Measurements from ENCODE around the gene CCDC117. TPM values are rescaled to one million over a fixed set of nuclear protein-coding genes. Genes with fewer than 3 reads are reported as not detected.
A peak's percentile ranks its signal among the peaks of the same experiment; 100 is the strongest.
"Not testable (repeated sequence)": the region's sequence is repeated elsewhere in the genome, so short reads cannot be mapped to it uniquely, and the experiment has no call there.

CCDC117 gene
- total RNA-seq, 4 donors from 2014 or later = 19.9 to 27.4 (median 20.1) TPM

DNA sequence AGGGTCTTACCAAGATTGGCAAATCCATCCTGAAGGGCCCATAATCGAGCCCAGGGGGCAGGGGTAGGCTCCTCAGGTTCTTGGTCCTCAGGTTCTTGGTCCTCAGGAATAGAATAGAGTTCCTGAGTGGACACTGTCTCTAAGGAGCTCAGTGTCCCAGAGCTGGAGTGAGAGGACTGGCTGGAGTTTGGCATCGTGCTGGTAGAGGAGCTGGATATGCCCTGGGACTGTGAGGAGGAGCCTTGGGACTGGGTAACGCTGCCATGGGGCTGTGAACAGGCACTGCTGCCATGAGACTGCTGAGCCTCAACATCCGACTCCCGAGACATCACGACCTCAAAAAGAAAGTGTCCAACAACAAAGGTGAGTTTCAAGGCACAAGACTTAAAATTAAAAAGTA lies 38.1 kb upstream of the CCDC117 start:
- Histone ChIP-seq H3K4me3 (no peak overlapping the region), H3K27ac (replicated peaks in 1 of 4) (no peak overlapping the region), H3K27me3 (no peaks in the 10 kb centered on the region), H3K36me3 (no peaks in the 10 kb centered on the region), H3K9me3 (no peaks in the 10 kb centered on the region), H3K4me1 (no peaks in the 10 kb centered on the region)
- TF ChIP-seq POLR2A (IDR thresholded peaks at IDR 0.05; ENCODE audit: low read depth) (no peak), EP300 (IDR thresholded peaks at IDR 0.05) (no peak), POLR2AphosphoS5 (IDR thresholded peaks at IDR 0.05) (no peak)
- TF ChIP-seq, protein P1, sequence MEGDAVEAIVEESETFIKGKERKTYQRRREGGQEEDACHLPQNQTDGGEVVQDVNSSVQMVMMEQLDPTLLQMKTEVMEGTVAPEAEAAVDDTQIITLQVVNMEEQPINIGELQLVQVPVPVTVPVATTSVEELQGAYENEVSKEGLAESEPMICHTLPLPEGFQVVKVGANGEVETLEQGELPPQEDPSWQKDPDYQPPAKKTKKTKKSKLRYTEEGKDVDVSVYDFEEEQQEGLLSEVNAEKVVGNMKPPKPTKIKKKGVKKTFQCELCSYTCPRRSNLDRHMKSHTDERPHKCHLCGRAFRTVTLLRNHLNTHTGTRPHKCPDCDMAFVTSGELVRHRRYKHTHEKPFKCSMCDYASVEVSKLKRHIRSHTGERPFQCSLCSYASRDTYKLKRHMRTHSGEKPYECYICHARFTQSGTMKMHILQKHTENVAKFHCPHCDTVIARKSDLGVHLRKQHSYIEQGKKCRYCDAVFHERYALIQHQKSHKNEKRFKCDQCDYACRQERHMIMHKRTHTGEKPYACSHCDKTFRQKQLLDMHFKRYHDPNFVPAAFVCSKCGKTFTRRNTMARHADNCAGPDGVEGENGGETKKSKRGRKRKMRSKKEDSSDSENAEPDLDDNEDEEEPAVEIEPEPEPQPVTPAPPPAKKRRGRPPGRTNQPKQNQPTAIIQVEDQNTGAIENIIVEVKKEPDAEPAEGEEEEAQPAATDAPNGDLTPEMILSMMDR (IDR thresholded peaks at IDR 0.05) = no peak
- DNase-seq (ENCODE audit: extremely low spot score) = no peak
- intact Hi-C loops (cut with DNase I) = no loop called here
- 97% methylated on average over 6 of the region's 6 CpGs for WGBS

DNA sequence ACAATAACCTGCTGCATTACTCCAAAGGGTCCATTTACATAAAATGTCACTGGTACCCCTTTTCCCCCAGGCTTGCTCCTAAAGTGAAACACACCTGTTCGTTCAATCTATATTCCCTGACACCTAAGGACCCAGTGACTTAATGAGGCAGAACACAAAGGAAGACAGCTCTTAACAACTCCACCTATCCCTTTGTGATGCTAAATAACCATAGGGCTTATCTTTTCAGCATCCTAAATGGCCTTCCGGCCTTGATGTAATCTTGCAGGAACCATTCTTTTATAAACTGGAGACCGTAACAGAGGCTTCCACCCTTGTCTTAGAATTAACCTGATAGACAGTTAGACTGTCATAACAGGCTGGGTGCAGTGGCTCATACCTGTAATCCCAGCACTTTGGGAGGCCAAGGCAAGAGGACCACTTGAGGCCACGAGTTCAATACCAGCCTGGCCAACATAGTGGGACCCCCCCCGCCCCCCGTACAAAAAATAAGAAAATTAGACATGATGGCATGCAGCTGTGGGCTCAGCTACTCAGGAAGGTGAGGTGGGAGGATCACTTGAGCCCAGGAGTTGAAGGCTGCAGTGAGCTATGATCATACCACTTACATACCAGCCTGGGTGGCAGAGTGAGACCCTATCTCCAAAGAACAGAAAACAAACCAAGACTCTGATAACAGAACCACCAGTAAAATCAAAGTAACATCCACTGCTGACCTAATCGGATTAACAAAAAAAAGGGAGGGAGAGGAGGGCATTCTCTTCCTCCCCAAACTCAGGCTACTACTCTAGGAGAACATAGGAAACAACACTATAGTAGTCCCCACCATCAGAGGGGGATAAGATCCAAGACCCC lies 36.0 kb upstream of the CCDC117 start:
- 89% methylated on average over 7 of the region's 7 CpGs for WGBS
- intact Hi-C loops (cut with DNase I) = no loop called here

DNA sequence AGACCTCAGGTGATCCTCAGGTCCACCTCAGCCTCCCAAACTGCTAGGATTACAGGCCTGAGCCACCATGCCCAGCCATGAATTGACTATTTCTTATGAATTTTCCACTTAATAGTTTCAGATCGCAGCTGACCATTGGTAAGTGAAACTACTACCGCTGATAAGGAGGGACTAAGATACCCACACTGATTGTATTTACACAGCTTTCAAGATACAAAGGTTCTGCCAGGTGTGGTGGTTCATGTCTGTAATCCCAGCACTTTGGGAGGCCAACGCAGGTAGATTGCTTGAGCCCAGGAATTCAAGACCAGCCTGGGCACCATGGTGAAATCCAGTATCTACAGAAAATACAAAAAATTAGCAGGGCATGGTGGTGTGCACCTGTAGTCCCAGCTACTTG lies 34.8 kb upstream of the CCDC117 start:
- no peak overlapping the region for H3K4me3 ChIP-seq
- intact Hi-C loops (cut with DNase I) = no loop called here
- H3K4me1 ChIP-seq = peaks cover 6 to 8% (median 8%) of the 10 kb centered on the region in 4 donors
- H3K27ac ChIP-seq (replicated peaks in 1 of 4) = no peak overlapping the region
- no peaks in the 10 kb centered on the region for H3K9me3 ChIP-seq
- H3K27me3 ChIP-seq = no peaks in the 10 kb centered on the region
- no peaks in the 10 kb centered on the region for H3K36me3 ChIP-seq
- TF ChIP-seq EP300 (IDR thresholded peaks at IDR 0.05) (no peak), POLR2A (IDR thresholded peaks at IDR 0.05; ENCODE audit: low read depth) (no peak), POLR2AphosphoS5 (IDR thresholded peaks at IDR 0.05) (no peak)
- TF ChIP-seq, protein P1 (IDR thresholded peaks at IDR 0.05) = no peak
- DNase-seq (ENCODE audit: extremely low spot score) = no peak
- 100% methylated on average over 3 of the region's 3 CpGs for WGBS

More for the DNA sequence above, 36.0 kb upstream of the CCDC117 start:
- TF ChIP-seq EP300 (IDR thresholded peaks at IDR 0.05) (no peak), POLR2A (IDR thresholded peaks at IDR 0.05; ENCODE audit: low read depth) (no peak), POLR2AphosphoS5 (IDR thresholded peaks at IDR 0.05) (no peak)
- TF ChIP-seq, protein P1 (IDR thresholded peaks at IDR 0.05) = no peak
- H3K36me3 ChIP-seq = no peaks in the 10 kb centered on the region
- no peaks in the 10 kb centered on the region for H3K27me3 ChIP-seq
- H3K27ac ChIP-seq (replicated peaks in 1 of 4) = no peak overlapping the region
- no peaks in the 10 kb centered on the region for H3K9me3 ChIP-seq
- peaks cover 5 to 7% (median 5%) of the 10 kb centered on the region in 4 donors for H3K4me1 ChIP-seq
- no peak overlapping the region for H3K4me3 ChIP-seq
- no peak for DNase-seq (ENCODE audit: extremely low spot score)

- H3K27me3 ChIP-seq; H3K36me3 ChIP-seq; H3K9me3 ChIP-seq; H3K4me3 ChIP-seq; intact Hi-C loops (cut with DNase I); H3K27ac ChIP-seq (replicated peaks in 1 of 4); DNase-seq (ENCODE audit: extremely low spot score): not testable (repeated sequence)
- WGBS = 87% methylated on average over 8 of the region's 8 CpGs
- peaks cover 10 to 20% (median 17%) of the 10 kb centered on the region in 4 donors for H3K4me1 ChIP-seq
Observed at GRCh38 chr22:28738876-28739275, 33.6 kb upstream of the CCDC117 start.

GRCh38 chr22:28741200-28741784 lies 31.2 kb upstream of the CCDC117 start:
- 6% methylated on average over 18 of the region's 18 CpGs for WGBS
- H3K27ac ChIP-seq (replicated peaks in 1 of 4) = peak overlapping the region in 3 of 4 donors; percentile 94 to 100 (median 99)

More at GRCh38 chr22:28741200-28741784, 31.2 kb upstream of the CCDC117 start:
- H3K4me3 ChIP-seq = peak overlapping the region; percentile 68 to 100 (median 88)
- TF ChIP-seq, protein P1 (IDR thresholded peaks at IDR 0.05) = no peak
- TF ChIP-seq EP300 (IDR thresholded peaks at IDR 0.05) (no peak), POLR2A (IDR thresholded peaks at IDR 0.05; ENCODE audit: low read depth) (no peak), POLR2AphosphoS5 (IDR thresholded peaks at IDR 0.05) (no peak)
- H3K9me3 ChIP-seq = no peaks in the 10 kb centered on the region
- peaks cover 10 to 20% (median 17%) of the 10 kb centered on the region in 4 donors for H3K4me1 ChIP-seq
- peaks cover 23 to 28% (median 25%) of the 10 kb centered on the region in 4 donors for H3K36me3 ChIP-seq
- intact Hi-C loops (cut with DNase I) = loop anchor here (10.0 kb wide), 1 partner anchor 136 kb away; no protein-coding TSS in a partner anchor
- no peaks in the 10 kb centered on the region for H3K27me3 ChIP-seq
- no peak for DNase-seq (ENCODE audit: extremely low spot score)
